Measurements from ENCODE around the gene SFT2D3.

DNA sequence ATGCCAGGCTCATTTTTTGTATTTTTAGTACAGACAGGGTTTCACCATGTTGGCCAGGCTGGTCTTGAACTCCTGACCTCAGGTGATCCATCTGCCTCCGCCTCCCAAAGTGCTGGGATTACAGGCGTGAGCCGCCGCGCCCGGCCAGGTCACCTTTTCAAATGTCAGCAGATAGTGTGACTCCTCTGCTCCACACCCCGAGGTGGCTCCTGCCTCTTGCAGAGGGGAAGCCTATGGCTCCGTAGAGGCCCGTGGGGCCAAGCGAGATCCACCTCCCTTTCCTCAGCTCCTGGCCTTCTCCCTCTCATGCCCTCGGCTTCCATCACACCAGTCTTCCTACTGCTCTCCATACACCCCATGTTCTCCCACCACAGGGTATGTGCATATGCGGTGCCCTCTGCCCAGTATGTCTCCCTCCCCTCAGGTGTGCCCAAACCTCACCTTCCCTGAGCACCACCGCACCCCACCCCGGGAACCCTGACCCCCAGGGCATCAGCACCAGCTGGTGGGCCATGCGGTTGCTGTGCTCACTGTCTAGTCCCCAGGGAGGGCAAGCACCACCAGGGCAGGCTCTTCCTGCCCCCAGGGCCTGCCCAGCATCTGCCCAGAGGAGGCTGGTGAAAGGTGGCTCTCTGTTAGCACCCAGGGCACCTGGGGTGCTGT is 44.6 kb upstream of the SFT2D3 start:
- TF ChIP-seq EP300 (IDR thresholded peaks at IDR 0.05) (no peak), POLR2A (IDR thresholded peaks at IDR 0.05) (no peak)

Data from ovary (tissue), 1 donor.